NCI-H1417 treated with DMSO at 0.1 percent for 48 hours (cell line): ENCODE results near the gene SPAG4.

Experiments used
- DNase-seq: peaks from one replicate; lab custom pipeline; 2025; lab: John Stamatoyannopoulos, UW

SPAG4 gene

DNA sequence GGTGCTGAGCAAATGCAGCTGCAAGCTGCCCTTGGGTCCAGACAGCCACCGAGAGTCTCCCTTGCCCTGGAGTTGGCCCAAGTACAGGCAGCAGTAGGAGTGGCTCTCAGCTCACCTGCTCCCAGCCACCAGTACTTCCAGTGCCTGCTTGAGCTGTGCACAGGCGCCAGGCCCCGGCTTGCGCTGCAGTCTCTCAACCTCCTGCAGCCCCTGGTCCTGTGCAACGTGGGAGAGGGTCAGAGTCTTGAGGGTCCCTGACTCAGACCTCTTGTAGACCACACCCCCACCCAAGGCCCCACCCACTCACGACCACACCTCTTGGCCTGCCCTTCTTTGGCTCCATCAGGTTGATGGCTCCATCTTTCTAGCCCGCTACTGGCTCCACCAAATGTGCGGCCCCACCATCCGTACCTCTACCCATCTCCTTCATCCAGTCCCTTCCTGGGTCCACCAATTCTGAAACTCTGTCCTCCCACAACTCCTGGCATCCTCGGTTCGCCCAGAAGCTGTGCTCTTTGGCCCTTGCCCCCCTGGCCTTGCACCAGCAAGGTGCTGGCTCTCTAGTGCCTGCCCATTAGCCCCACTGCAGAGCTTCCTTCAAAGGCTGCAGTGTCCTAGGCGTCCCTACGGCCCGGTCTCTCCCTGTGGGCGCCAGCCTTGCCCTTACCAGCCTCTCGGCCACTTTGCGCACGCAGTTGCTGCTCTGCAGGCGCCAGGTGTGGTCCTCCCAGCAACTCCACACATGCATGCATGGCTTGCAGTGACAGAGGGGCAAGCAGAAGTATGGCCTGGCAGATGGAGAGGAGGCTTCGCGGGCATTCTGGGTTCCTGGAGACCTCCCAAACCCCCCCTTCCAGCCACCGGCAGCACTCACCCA lies 16.5 kb upstream of the SPAG4 start:
- no peak for DNase-seq

GRCh38 chr20:35599776-35600120 lies 15.9 kb upstream of the SPAG4 start:
- no peak for DNase-seq

GRCh38 chr20:35600176-35600992 lies 15.2 kb upstream of the SPAG4 start:
- no peak for DNase-seq

GRCh38 chr20:35600993-35601973 lies 14.3 kb upstream of the SPAG4 start:
- DNase-seq: no peak

GRCh38 chr20:35601990-35602389 lies 13.6 kb upstream of the SPAG4 start:
- no peak for DNase-seq

DNA sequence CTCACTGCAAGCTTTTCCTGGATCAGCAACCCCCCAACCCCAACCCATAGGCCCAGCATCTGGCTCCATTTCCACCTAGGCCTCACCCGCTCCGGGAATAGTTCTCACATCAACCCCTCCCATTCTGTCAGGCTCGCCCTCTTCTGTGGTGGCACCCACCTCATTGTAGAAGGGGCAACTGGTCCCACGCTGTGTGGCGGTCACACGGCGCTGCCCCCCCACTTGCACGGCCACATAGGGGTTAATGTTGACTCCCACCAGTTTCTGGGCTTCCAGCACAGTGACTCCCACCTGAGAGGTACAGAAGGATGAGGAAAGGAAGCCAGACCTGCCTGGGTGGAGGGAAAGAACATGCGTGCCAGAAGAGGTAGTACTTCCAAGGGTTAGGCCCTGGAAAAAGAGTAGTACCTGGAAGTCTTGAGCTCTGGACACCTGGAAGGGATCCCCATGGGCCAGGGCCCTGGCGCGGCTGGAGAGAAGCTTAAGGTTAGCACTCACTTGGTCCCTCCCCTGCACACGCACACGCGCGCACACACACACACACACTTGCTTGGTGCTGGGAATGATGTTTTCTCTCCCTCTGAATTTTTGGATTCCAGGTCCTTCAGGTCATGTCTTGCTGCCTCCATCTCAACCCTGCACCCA lies 12.7 kb upstream of the SPAG4 start:
- DNase-seq: no peak

- no peak for DNase-seq
Measured at GRCh38 chr20:35603695-35604448, 11.8 kb upstream of the SPAG4 start.

GRCh38 chr20:35604449-35604747 lies 11.2 kb upstream of the SPAG4 start:
- no peak for DNase-seq

- no peak for DNase-seq
Measured at GRCh38 chr20:35606127-35606526, 9.5 kb upstream of the SPAG4 start.

DNA sequence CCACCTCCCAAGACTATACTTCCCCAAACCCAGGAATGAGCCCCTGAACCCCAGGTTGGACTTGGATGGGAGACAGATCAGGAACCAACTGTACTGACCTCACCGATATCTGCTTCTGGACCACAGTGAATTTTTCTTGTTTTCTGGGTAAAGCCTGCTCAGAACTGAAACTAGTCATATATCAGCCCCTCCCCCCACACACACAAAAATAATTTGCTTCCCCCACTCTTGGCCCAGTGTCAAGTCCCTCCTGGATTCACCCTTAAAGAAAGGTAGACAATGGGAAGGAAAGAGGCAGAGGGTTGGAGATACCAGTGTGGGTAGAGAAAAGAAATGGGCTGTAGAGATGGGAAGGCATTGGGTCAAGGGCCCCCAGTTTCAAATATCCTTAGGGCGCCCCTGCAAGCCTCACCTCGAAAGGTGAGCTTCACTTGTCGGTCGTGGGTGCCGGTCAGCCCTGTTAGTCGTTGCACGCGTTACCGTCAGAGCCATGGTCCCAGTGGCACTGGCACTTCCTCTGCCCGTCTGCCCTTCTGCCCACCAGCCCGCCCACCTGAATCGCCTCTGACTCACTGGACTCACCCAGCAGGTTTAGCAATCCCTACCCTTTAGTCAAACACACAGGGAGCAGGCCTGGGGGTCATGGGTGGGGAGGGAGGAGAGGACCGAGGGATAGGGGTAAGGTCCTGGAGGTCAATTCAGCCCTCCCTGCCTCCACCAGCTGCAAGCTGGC lies 8.5 kb upstream of the SPAG4 start:
- no peak for DNase-seq

DNA sequence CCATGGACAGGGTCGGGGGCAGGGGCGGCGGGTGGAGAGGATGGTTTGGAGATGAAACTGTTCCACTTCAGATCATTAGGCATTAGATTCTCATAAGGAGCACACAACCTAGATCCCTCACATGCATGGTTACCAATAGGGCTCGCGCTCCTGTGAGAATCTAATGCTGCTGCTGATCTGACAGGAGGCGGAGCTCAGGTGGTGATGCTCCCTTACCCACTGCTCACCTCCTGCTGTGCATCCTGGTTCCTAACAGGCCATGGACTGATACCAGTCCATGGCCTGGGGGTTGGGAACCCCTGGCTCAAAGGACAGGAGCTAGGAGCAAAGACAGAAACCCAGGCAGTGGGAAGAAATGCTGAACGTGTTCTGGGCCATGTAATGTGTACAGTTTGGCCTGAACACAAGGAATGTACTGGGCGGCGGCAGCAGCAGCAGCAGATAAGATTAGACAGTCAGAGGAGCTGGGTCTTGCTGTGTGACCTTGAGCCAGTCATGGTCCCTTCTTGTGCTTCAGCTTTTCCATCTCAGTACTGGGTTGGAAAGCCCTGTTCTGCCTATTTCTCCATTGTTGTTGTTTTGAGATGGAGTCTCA lies 4.7 kb upstream of the SPAG4 start:
- DNase-seq: no peak

GRCh38 chr20:35611482-35611881 lies 4.1 kb upstream of the SPAG4 start:
- no peak for DNase-seq

DNA sequence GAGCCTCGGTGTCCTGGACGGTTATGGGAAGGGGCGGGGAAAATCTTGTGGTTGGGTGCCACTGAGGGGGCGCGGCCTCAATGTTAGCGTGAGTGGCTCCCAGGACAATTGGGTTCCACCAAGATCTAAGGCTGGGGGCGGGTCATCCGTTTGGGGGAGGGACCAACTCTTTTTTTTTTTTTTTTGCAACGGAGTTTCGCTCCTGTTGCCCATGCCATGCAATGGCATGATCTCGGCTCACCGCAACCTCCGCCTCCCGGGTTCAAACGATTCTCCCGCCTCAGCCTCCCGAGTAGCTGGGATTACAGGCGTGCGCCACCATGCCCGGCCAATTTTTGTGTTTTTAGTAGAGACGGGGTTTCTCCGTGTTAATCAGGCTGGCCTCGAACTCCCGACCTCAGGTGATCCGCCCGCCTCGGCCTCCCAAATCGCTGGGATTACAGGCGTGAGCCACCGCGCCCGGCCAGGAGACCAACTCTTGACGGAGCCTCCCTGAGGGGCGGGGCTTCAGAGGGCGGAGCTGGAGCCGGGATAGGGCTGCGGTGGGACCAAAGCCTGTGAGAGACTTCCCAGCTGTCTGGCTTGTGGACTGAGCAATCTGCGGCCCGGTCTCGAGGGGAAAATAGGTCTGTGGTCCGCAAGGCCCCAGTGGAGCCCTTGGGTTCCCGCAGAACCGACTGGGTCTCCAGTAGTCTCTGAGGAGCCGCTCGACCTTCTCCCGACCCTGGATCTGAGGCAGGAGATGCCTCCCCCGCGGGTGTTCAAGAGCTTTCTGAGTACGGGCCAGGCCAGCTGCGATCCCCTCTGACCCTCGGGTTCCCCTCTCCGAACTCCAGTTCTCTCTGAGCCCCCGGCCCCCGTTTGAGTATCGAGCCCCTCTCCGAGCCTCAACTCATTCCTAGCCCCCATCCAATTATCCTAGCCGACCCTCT lies 1.1 kb downstream of the SPAG4 start:
- DNase-seq: no peak

DNA sequence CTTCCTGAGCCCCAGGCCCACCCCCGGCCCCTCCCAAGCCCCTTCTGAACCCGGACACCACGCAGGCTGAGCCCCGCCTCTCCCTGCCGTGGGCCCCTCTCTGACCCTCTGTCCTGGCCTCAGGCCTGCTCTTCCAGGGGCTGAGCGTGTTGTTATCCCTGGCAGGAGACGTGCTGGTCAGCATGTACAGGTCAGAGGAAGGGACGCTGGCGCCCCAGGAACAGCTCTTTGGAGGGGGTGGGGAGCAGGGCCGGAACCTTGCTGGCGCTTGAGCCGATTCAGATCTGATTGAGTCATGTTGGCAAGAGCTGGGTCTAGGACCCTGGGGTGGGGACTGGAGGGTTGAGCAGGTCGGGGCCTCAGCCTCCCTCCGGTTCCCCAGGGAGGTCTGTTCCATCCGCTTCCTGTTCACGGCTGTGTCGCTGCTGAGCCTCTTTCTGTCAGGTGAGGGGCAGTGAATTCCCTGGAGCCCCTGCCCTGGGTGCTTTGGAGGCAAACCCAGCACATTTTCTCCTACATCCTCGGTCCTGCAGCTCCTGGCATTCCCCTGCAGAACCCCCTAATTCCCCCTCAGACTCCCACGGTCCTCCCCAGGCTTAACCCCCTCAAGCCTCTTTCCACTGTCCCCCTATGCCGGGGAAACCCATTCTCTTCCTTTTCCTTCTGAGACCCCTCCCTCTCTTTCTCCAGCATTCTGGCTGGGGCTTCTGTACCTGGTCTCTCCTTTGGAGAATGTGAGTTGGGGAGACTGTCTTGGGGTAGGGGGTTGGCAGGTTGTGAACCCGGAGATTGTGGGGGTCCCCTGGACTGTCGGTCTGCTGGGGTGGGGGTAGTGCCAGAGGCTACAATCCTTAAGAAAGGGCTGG lies 2.0 kb downstream of the SPAG4 start:
- no peak for DNase-seq

GRCh38 chr20:35618263-35619131 lies 2.9 kb downstream of the SPAG4 start:
- DNase-seq: no peak

- no peak for DNase-seq
Measured at GRCh38 chr20:35619196-35620095, 3.8 kb downstream of the SPAG4 start.
